PC-3 (cell line): ENCODE data around the gene NALCN. TPM values are rescaled to one million over a fixed set of nuclear protein-coding genes. Genes with fewer than 3 reads are reported as not detected.

ENCODE experiments used
- ATAC-seq: fragments of 200-7000 bp; cut with Tn5 transposase; 2 replicates; pipeline ENCODE4 v1.9.1; 2020; ENCODE audit warnings: mild to moderate bottlenecking, moderate library complexity
- BruUV-seq: library from RNA; stranded (reverse); fragments of 400-500 nt; replicated peaks from 2 replicates; lab custom pipeline; 2021; lab: Mats Ljungman, UMichigan
- CTCF ChIA-PET: fragments of 300-600 bp; sonication (Branson Sonifier 250); formaldehyde crosslinking; loops from one replicate; lab custom pipeline; 2022; ENCODE audit warnings: antibody characterized with exemption; lab: Charles Lee
- POLR2A ChIA-PET: fragments of 300-600 bp; sonication (Branson Sonifier 250); formaldehyde crosslinking; loops from one replicate; lab custom pipeline; 2022; ENCODE audit warnings: antibody characterized with exemption; ENCODE audit not compliant: unreplicated experiment; lab: Charles Lee
- DNase-seq: peaks from one replicate; pipeline ENCODE4 v3.0.0-alpha.2; 2015
- H2AFZ ChIP-seq: fragments of 300-600 bp; sonication (generic); 2 replicates; pipeline ENCODE4 v1.6.0; 2016; ENCODE audit warnings: antibody characterized with exemption, low read length
- H3F3A ChIP-seq: fragments of 300-600 bp; sonication (generic); one replicate; pipeline ENCODE4 v1.6.0; 2017; ENCODE audit warnings: antibody characterized with exemption, low read length, control low read depth, mild to moderate bottlenecking; ENCODE audit not compliant: unreplicated experiment
- H3K27ac ChIP-seq: fragments of 300-600 bp; sonication (generic); 2 replicates; pipeline ENCODE4 v1.5.1; 2016; ENCODE audit warnings: mild to moderate bottlenecking, low read length
- H3K27me3 ChIP-seq: fragments of 300-600 bp; sonication (generic); 2 replicates; pipeline ENCODE4 v1.6.1; 2016; ENCODE audit warnings: low read length, mixed read lengths
- H3K36me3 ChIP-seq: fragments of 300-600 bp; sonication (generic); 2 replicates; pipeline ENCODE4 v1.6.1; 2016; ENCODE audit warnings: low read depth, mixed run types, low read length, mixed read lengths
- H3K4me1 ChIP-seq: fragments of 300-600 bp; sonication (generic); 2 replicates; pipeline ENCODE4 v1.5.1; 2016; ENCODE audit warnings: low read length; ENCODE audit not compliant: insufficient read depth
- H3K4me2 ChIP-seq: fragments of 300-600 bp; sonication (generic); 2 replicates; pipeline ENCODE4 v1.6.0; 2016; ENCODE audit warnings: low read length
- H3K4me3 ChIP-seq: fragments of 300-600 bp; sonication (generic); 2 replicates; pipeline ENCODE4 v1.5.1; 2016; ENCODE audit warnings: mild to moderate bottlenecking, low read length, mixed read lengths
- H3K79me2 ChIP-seq: fragments of 300-600 bp; sonication (generic); 2 replicates; pipeline ENCODE4 v1.6.1; 2017; ENCODE audit warnings: low read length, mixed read lengths
- H3K9ac ChIP-seq: fragments of 300-600 bp; sonication (generic); 2 replicates; pipeline ENCODE4 v1.6.0; 2016; ENCODE audit warnings: mild to moderate bottlenecking, low read length
- H3K9me2 ChIP-seq: fragments of 300-600 bp; sonication (generic); replicated peaks from 2 replicates; pipeline ENCODE4 v1.6.1; 2016; ENCODE audit warnings: mixed run types, low read length, mixed read lengths
- H3K9me3 ChIP-seq: fragments of 300-600 bp; sonication (generic); 2 replicates; pipeline ENCODE4 v1.6.1; 2016; ENCODE audit warnings: low read length, mixed read lengths
- H4K20me1 ChIP-seq: fragments of 300-600 bp; sonication (generic); 2 replicates; pipeline ENCODE4 v1.6.1; 2016; ENCODE audit warnings: low read length, mixed read lengths
- CTCF ChIP-seq: fragments of 300-600 bp; sonication (generic); conservative IDR thresholded peaks from 2 replicates; pipeline ENCODE4 v1.5.1; 2017; ENCODE audit warnings: antibody characterized with exemption, low read depth, mild to moderate bottlenecking, low read length
- EZH2 ChIP-seq: fragments of 300-600 bp; sonication (generic); IDR thresholded peaks from one replicate; pipeline ENCODE4 v1.6.1; 2017; ENCODE audit warnings: antibody characterized with exemption, mild to moderate bottlenecking, low read length; ENCODE audit not compliant: unreplicated experiment
- EZH2phosphoT487 ChIP-seq: fragments of 300-600 bp; sonication (generic); IDR thresholded peaks from 2 replicates; pipeline ENCODE4 v1.6.1; 2018; ENCODE audit warnings: mild to moderate bottlenecking, antibody characterized with exemption, low read length, borderline replicate concordance
- intact Hi-C: fragments of 100-400 bp; cut with micrococcal nuclease; formaldehyde crosslinking; loops from 2 replicates; pipeline ENCODE4 v1.9.0; 2023
- total RNA-seq: library from RNA; depleted of rRNA; stranded (reverse); fragments of >200 nt; gene quantifications from 2 replicates; pipeline ENCODE4 v1.2.3, GENCODE V29; 2014

The NALCN gene
- total RNA-seq, 1 experiment from 2014 or later: 11.8 TPM

GRCh38 chr13:101218484-101218883 is 197.8 kb downstream of the NALCN start:
- H3K9ac ChIP-seq: no peak overlapping the region
- H3K4me1 ChIP-seq: no peaks in the 10 kb centered on the region
- no peaks in the 10 kb centered on the region for H4K20me1 ChIP-seq
- H3K36me3 ChIP-seq: no peaks in the 10 kb centered on the region
- no peaks in the 10 kb centered on the region for H3F3A ChIP-seq
- no peaks in the 10 kb centered on the region for H3K9me2 ChIP-seq
- intact Hi-C loops: no loop called here
- DNase-seq (peak; percentile 6), ATAC-seq (peak; percentile 40; the same call in 1 of the 2 replicates)
- ChIA-PET POLR2A (no interaction called here), CTCF (no interaction called here)
- BruUV-seq: no TSS peak
- H3K79me2 ChIP-seq: no peaks in the 10 kb centered on the region
- no peak overlapping the region for H3K4me3 ChIP-seq
- no peak overlapping the region for H2AFZ ChIP-seq
- H3K27ac ChIP-seq: no peak overlapping the region
- no peaks in the 10 kb centered on the region for H3K9me3 ChIP-seq
- H3K27me3 ChIP-seq: no peaks in the 10 kb centered on the region
- no peak for TF ChIP-seq EZH2phosphoT487
- TF ChIP-seq EZH2: no peak
- no peak for TF ChIP-seq CTCF
- H3K4me2 ChIP-seq: no peak overlapping the region

GRCh38 chr13:101217086-101217485 is 199.2 kb downstream of the NALCN start:
- DNase-seq (no peak), ATAC-seq (no peak)
- no peaks in the 10 kb centered on the region for H3K36me3 ChIP-seq
- no peaks in the 10 kb centered on the region for H3K27me3 ChIP-seq
- POLR2A ChIA-PET: no interaction called here
- TF ChIP-seq CTCF (no peak), EZH2 (no peak), EZH2phosphoT487 (no peak)
- H3K4me1 ChIP-seq: peaks cover 2% of the 10 kb centered on the region; the same call in 1 of the 2 replicates
- no peak overlapping the region for H2AFZ ChIP-seq
- no peaks in the 10 kb centered on the region for H3K79me2 ChIP-seq
- no TSS peak for BruUV-seq
- intact Hi-C loops: no loop called here
- no peak overlapping the region for H3K9ac ChIP-seq
- H3K9me2 ChIP-seq: no peaks in the 10 kb centered on the region
- H3K27ac ChIP-seq: no peak overlapping the region
- no peak overlapping the region for H3K4me3 ChIP-seq
- no peak overlapping the region for H3K4me2 ChIP-seq
- no peaks in the 10 kb centered on the region for H3F3A ChIP-seq
- no peaks in the 10 kb centered on the region for H4K20me1 ChIP-seq
- H3K9me3 ChIP-seq: no peaks in the 10 kb centered on the region
- CTCF ChIA-PET: no interaction called here

- Histone ChIP-seq H3K27me3 (no peaks in the 10 kb centered on the region), H3K36me3 (no peaks in the 10 kb centered on the region), H3K9ac (no peak overlapping the region), H3K79me2 (no peaks in the 10 kb centered on the region), H3K4me2 (peak overlapping the region; percentile 21; the same call in 1 of the 2 replicates), H3K9me3 (no peaks in the 10 kb centered on the region), H3K27ac (peak overlapping the region; percentile 51), H3K4me3 (no peak overlapping the region), H3F3A (peaks cover 4% of the 10 kb centered on the region), H2AFZ (no peak overlapping the region), H4K20me1 (no peaks in the 10 kb centered on the region), H3K4me1 (peaks cover 35% of the 10 kb centered on the region), H3K9me2 (no peaks in the 10 kb centered on the region)
- CTCF ChIA-PET: no interaction called here
- ATAC-seq: peak; percentile 82
- intact Hi-C loops: loop anchor here (1.0 to 5.0 kb wide), 4 partner anchors 51 to 243 kb away; no protein-coding TSS in a partner anchor
- POLR2A ChIA-PET: no interaction called here
- peak; percentile 76 for DNase-seq
- no TSS peak for BruUV-seq
- no peak for TF ChIP-seq EZH2
- no peak for TF ChIP-seq CTCF
- TF ChIP-seq EZH2phosphoT487: no peak
Observed at GRCh38 chr13:101211261-101211660, 205.0 kb downstream of the NALCN start.
